Measurements from ENCODE around the gene MLLT6. TPM values are rescaled to one million over a fixed set of nuclear protein-coding genes. Genes with fewer than 3 reads are reported as not detected.

MLLT6 gene
- polyA plus RNA-seq, 4 donors: 19.5 to 99.5 (median 39.1) TPM

DNA sequence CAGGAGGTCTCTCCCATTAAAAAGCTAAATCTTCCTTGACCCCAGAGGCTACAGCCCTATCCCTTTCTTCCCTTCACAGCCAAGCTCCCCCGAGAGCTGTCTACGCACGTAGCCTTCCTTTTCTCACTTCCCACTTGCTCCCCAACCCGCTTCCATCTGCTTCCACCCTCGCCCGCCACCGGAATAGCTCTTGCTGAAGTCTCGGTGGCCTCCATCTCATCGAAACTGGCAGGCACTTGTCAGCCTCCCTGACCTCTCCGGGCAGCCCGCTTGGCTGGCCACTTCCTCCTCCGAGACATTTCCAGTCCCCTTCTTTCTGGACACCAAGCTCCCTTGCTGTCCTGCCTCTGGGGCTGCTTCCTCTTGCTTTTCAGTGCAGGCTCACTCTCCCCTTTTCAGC lies 19.6 kb upstream of the MLLT6 start:
- WGBS, 3 donors: 80 to 90% (median 89%) methylated on average over 12 of the region's 12 CpGs
- no peak for DNase-seq

DNA sequence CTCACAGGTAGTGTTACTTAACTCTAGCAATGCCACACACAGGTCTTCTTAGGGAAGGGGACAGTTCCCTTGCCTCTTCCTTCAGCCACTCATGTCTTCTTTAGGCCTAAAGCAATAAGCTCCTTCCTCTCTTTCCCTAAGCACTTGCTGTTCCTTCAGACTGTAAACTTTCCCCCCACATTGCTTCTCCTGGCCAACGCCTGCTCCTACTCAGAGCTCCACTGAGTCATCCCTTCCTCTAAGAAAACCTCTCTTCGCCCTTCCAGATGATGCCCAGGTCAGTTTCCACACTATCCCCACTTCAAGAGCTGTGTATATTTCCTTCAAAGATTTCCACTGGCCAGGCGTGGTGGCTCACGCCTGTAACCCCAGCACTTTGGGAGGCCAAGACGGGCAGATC lies 17.8 kb upstream of the MLLT6 start:
- no peak for FAIRE-seq
- Histone ChIP-seq H3K4me3 (ENCODE audit: low read depth in 1 of 3, low read length in 3 of 3) (no peak overlapping the region), H3K9me3 (ENCODE audit: control insufficient read depth in 2 of 2, insufficient read depth in 1 of 2, low read depth in 1 of 2, low read length in 1 of 2) (no peaks in the 10 kb centered on the region), H3K27ac (ENCODE audit: low read depth in 1 of 3, low read length in 2 of 3) (no peak overlapping the region), H3K4me1 (ENCODE audit: control insufficient read depth in 3 of 3, insufficient read depth in 2 of 3, low read depth in 1 of 3, low read length in 2 of 3) (peaks cover 0 to 6% (median 0%) of the 10 kb centered on the region in 3 donors), H3K27me3 (ENCODE audit: control insufficient read depth in 3 of 3, insufficient read depth in 3 of 3, low read length in 3 of 3) (no peaks in the 10 kb centered on the region), H3K36me3 (ENCODE audit: control insufficient read depth in 3 of 3, insufficient read depth in 2 of 3, low read depth in 1 of 3, low read length in 3 of 3) (no peaks in the 10 kb centered on the region)
- DNase-seq: no peak
- WGBS, 3 donors: 84 to 90% (median 88%) methylated on average over 5 of the region's 5 CpGs

More for the DNA sequence above, 19.6 kb upstream of the MLLT6 start:
- Histone ChIP-seq H3K27me3 (ENCODE audit: control insufficient read depth in 3 of 3, insufficient read depth in 3 of 3, low read length in 3 of 3) (no peaks in the 10 kb centered on the region), H3K9me3 (ENCODE audit: control insufficient read depth in 2 of 2, insufficient read depth in 1 of 2, low read depth in 1 of 2, low read length in 1 of 2) (no peaks in the 10 kb centered on the region), H3K27ac (ENCODE audit: low read depth in 1 of 3, low read length in 2 of 3) (no peak overlapping the region), H3K4me3 (ENCODE audit: low read depth in 1 of 3, low read length in 3 of 3) (no peak overlapping the region), H3K4me1 (ENCODE audit: control insufficient read depth in 3 of 3, insufficient read depth in 2 of 3, low read depth in 1 of 3, low read length in 2 of 3) (no peaks in the 10 kb centered on the region), H3K36me3 (ENCODE audit: control insufficient read depth in 3 of 3, insufficient read depth in 2 of 3, low read depth in 1 of 3, low read length in 3 of 3) (no peaks in the 10 kb centered on the region)
- FAIRE-seq: no peak

DNA sequence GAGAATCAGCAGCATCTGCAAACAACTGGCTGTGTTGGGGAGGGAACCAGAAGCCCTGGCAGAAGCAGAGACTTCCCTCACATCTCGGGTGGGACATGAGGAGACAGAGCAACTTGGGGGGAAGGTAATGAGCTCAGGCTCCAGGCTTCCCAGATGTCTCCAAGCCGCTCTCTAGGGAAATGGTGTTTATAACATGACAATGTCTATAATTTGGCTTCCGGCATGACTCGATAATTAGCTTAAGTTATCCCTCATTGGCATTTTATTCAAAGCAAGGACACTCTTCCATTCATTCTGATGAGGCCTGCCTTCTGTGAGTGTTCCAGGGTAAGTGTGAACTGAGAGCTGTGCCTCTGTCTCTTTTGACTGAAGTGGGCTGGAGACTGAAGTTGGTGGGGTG lies 14.7 kb upstream of the MLLT6 start:
- peaks cover 0 to 19% (median 0%) of the 10 kb centered on the region in 3 donors for H3K4me1 ChIP-seq (ENCODE audit: control insufficient read depth in 3 of 3, insufficient read depth in 2 of 3, low read depth in 1 of 3, low read length in 2 of 3)
- no peak for DNase-seq
- no peak overlapping the region for H3K27ac ChIP-seq (ENCODE audit: low read depth in 1 of 3, low read length in 2 of 3)
- H3K36me3 ChIP-seq (ENCODE audit: control insufficient read depth in 3 of 3, insufficient read depth in 2 of 3, low read depth in 1 of 3, low read length in 3 of 3): no peaks in the 10 kb centered on the region
- 73 to 93% (median 92%) methylated on average over 4 of the region's 4 CpGs for WGBS, 3 donors
- no peaks in the 10 kb centered on the region for H3K9me3 ChIP-seq (ENCODE audit: control insufficient read depth in 2 of 2, insufficient read depth in 1 of 2, low read depth in 1 of 2, low read length in 1 of 2)
- no peak overlapping the region for H3K4me3 ChIP-seq (ENCODE audit: low read depth in 1 of 3, low read length in 3 of 3)
- H3K27me3 ChIP-seq (ENCODE audit: control insufficient read depth in 3 of 3, insufficient read depth in 3 of 3, low read length in 3 of 3): no peaks in the 10 kb centered on the region
- no peak for FAIRE-seq

DNA sequence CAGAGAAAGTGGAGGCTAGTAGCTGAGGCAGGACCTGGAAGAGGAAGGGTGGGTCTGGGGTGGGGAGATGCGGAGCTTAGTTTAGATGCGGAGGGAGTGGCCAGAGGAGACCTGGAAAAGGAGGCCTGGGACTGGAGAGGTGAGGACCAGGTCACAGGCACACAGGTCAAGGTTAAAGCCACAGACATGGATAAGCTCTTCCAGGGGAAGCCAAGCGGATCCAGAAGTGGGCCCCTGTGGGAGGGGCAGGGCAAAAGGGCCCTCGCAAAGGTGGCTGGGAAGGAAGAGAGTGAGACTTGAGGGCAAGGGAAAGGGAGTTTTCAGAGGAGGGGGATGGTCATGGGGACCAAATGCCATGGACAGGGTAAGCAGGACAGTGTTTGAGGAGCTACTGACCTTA lies 13.9 kb upstream of the MLLT6 start:
- FAIRE-seq: no peak
- WGBS, 3 donors: 76 to 82% (median 77%) methylated on average over 4 of the region's 4 CpGs

DNA sequence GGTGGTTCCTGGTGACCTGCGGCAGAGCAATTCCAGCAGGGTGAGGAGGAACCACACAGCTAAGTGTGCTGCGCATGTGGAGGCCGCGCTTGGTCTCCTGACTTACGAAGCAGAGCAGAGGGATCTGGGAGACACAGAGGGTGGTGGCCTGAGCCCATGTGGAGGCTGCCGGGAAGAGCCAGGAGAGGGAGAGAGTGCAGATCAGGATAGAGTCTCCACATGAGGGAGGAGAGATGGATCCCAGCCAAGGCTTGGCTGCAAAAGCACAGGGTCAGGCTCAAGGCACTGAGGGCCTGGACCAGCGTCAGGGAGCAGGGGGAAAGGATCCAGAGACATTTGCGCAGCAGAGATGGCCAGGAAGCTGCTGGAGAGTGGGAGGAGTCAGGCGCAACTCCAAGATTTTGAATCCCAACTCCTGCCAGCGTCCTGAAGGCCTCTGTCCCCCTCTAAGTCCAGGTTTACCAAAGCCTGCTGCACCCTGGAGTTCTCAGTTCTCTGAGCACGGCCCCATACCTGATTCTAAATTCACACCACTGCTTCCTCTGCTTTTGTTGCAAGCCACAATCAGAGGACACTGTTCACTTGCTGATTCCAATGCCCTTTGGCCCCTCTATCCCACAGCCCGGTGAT lies 11.3 kb upstream of the MLLT6 start:
- Histone ChIP-seq H3K4me3 (ENCODE audit: low read depth in 1 of 3, low read length in 3 of 3) (no peak overlapping the region), H3K9me3 (ENCODE audit: control insufficient read depth in 2 of 2, insufficient read depth in 1 of 2, low read depth in 1 of 2, low read length in 1 of 2) (no peaks in the 10 kb centered on the region), H3K36me3 (ENCODE audit: control insufficient read depth in 3 of 3, insufficient read depth in 2 of 3, low read depth in 1 of 3, low read length in 3 of 3) (no peaks in the 10 kb centered on the region), H3K27me3 (ENCODE audit: control insufficient read depth in 3 of 3, insufficient read depth in 3 of 3, low read length in 3 of 3) (no peaks in the 10 kb centered on the region), H3K4me1 (ENCODE audit: control insufficient read depth in 3 of 3, insufficient read depth in 2 of 3, low read depth in 1 of 3, low read length in 2 of 3) (peaks cover 0 to 19% (median 0%) of the 10 kb centered on the region in 3 donors), H3K27ac (ENCODE audit: low read depth in 1 of 3, low read length in 2 of 3) (peak overlapping the region in 2 of 3 donors; percentile 36 to 42)
- DNase-seq (peak; percentile 23 to 48), FAIRE-seq (no peak)
- 27 to 49% (median 44%) methylated on average over 12 of the region's 12 CpGs for WGBS, 3 donors

More for the DNA sequence above, 13.9 kb upstream of the MLLT6 start:
- DNase-seq: no peak
- peaks cover 0 to 19% (median 0%) of the 10 kb centered on the region in 3 donors for H3K4me1 ChIP-seq (ENCODE audit: control insufficient read depth in 3 of 3, insufficient read depth in 2 of 3, low read depth in 1 of 3, low read length in 2 of 3)
- H3K36me3 ChIP-seq (ENCODE audit: control insufficient read depth in 3 of 3, insufficient read depth in 2 of 3, low read depth in 1 of 3, low read length in 3 of 3): no peaks in the 10 kb centered on the region
- no peak overlapping the region for H3K27ac ChIP-seq (ENCODE audit: low read depth in 1 of 3, low read length in 2 of 3)
- H3K9me3 ChIP-seq (ENCODE audit: control insufficient read depth in 2 of 2, insufficient read depth in 1 of 2, low read depth in 1 of 2, low read length in 1 of 2): no peaks in the 10 kb centered on the region
- no peaks in the 10 kb centered on the region for H3K27me3 ChIP-seq (ENCODE audit: control insufficient read depth in 3 of 3, insufficient read depth in 3 of 3, low read length in 3 of 3)
- no peak overlapping the region for H3K4me3 ChIP-seq (ENCODE audit: low read depth in 1 of 3, low read length in 3 of 3)

DNA sequence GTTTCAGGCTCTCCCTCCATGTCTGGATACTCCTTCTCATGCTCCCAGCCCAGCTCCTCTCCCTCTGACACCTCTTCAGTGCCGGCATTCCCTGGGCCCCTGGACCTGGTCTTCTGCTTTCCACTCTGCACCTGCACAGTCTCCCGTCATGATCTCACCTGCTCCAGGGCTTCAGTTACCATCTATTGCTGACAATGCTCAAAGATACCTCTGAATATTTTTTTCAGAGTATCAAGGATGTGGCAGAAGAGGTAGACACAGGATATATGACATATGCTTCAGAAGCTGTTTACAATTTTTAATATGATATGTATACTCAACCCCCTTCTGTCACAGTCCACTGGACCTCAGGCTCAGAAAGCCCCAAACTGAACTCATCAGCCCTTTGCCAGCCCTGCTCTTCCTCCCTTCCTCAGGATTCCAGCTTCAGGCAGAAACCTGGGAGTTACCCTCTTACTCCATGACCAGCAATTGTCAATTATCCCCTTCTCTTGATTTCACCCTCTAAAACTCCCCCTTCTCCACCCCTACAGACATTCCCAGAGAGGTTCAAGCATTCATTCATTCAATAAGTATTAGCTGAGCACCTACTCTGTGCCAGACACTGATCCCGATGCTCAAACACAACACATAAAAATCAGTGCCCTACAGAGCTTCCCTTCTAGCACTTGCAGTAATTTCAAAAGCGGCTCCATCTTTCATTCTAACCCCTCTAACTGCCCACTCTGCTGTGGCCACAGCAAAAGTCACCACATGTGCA lies 7.8 kb upstream of the MLLT6 start:
- Histone ChIP-seq H3K4me3 (ENCODE audit: low read depth in 1 of 3, low read length in 3 of 3) (no peak overlapping the region), H3K27me3 (ENCODE audit: control insufficient read depth in 3 of 3, insufficient read depth in 3 of 3, low read length in 3 of 3) (no peaks in the 10 kb centered on the region), H3K4me1 (ENCODE audit: control insufficient read depth in 3 of 3, insufficient read depth in 2 of 3, low read depth in 1 of 3, low read length in 2 of 3) (peaks cover 2 to 24% (median 2%) of the 10 kb centered on the region in 3 donors), H3K36me3 (ENCODE audit: control insufficient read depth in 3 of 3, insufficient read depth in 2 of 3, low read depth in 1 of 3, low read length in 3 of 3) (no peaks in the 10 kb centered on the region), H3K27ac (ENCODE audit: low read depth in 1 of 3, low read length in 2 of 3) (no peak overlapping the region), H3K9me3 (ENCODE audit: control insufficient read depth in 2 of 2, insufficient read depth in 1 of 2, low read depth in 1 of 2, low read length in 1 of 2) (no peaks in the 10 kb centered on the region)
- 66 to 80% (median 78%) methylated on average over 4 of the region's 4 CpGs for WGBS, 3 donors
- no peak for DNase-seq
- FAIRE-seq: no peak

DNA sequence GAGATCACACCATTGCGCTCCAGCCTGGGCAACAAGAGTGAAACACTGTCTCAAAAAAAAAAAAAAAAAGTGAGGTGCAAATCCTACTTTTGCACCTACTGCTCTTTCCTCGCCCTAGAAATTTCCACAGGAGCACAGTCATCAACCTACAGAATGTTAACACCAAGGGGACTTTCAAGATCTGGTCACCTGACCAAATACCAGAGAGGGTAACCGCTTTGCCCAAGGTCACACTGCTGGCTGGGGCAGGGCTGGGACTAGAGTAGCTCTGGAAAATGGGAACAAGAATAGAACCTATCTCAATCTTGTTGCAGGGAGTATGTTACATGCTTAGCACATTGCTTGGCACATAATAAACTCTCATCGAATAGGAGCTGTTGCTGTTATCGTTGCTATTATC lies 6.3 kb upstream of the MLLT6 start:
- Histone ChIP-seq H3K27ac (ENCODE audit: low read depth in 1 of 3, low read length in 2 of 3) (no peak overlapping the region), H3K27me3 (ENCODE audit: control insufficient read depth in 3 of 3, insufficient read depth in 3 of 3, low read length in 3 of 3) (no peaks in the 10 kb centered on the region), H3K4me3 (ENCODE audit: low read depth in 1 of 3, low read length in 3 of 3) (no peak overlapping the region), H3K36me3 (ENCODE audit: control insufficient read depth in 3 of 3, insufficient read depth in 2 of 3, low read depth in 1 of 3, low read length in 3 of 3) (no peaks in the 10 kb centered on the region), H3K9me3 (ENCODE audit: control insufficient read depth in 2 of 2, insufficient read depth in 1 of 2, low read depth in 1 of 2, low read length in 1 of 2) (no peaks in the 10 kb centered on the region), H3K4me1 (ENCODE audit: control insufficient read depth in 3 of 3, insufficient read depth in 2 of 3, low read depth in 1 of 3, low read length in 2 of 3) (peaks cover 2 to 27% (median 2%) of the 10 kb centered on the region in 3 donors)
- DNase-seq (no peak), FAIRE-seq (no peak)
- WGBS, 3 donors: 84 to 91% (median 87%) methylated on average over 5 of the region's 5 CpGs

DNA sequence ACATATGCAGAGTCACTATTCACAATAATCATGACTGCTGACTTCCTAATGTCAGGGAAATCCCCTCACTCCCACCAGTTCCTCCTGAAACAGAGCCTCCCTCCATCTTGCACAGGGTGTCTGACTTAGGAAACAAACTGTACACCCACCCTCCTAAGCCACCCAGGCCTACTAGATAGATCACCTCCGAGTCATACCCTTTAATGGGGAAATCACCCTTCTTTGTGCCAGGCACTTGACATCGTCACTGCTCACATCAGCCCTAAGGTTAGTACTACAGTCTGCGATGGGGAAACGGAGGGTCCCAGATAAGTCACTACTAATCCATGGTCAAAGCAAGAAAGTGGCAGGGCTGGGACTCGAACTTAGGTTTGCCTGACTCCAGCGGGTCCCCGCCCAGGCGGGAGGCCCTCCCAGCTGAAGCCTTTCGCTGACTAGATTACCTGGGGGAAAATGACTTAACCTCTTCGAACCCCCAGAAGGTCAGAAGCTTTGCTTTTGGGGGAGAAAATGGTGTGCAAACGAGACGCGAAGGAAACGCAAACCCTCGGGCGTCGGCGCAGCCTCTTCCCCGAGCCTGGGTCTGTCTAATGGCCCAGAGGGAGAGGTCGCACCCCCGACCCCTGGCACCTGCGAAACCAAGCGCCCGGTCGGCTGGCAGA lies 3.4 kb upstream of the MLLT6 start:
- FAIRE-seq: no peak
- H3K4me3 ChIP-seq (ENCODE audit: low read depth in 1 of 3, low read length in 3 of 3): peak overlapping the region; percentile 72 to 90 (median 90)
- no peak for DNase-seq
- no peaks in the 10 kb centered on the region for H3K27me3 ChIP-seq (ENCODE audit: control insufficient read depth in 3 of 3, insufficient read depth in 3 of 3, low read length in 3 of 3)
- peak overlapping the region; percentile 91 to 98 (median 95) for H3K27ac ChIP-seq (ENCODE audit: low read depth in 1 of 3, low read length in 2 of 3)
- 2% methylated on average over 25 of the region's 25 CpGs for WGBS, 3 donors
- H3K36me3 ChIP-seq (ENCODE audit: control insufficient read depth in 3 of 3, insufficient read depth in 2 of 3, low read depth in 1 of 3, low read length in 3 of 3): no peaks in the 10 kb centered on the region
- H3K4me1 ChIP-seq (ENCODE audit: control insufficient read depth in 3 of 3, insufficient read depth in 2 of 3, low read depth in 1 of 3, low read length in 2 of 3): peaks cover 2 to 25% (median 2%) of the 10 kb centered on the region in 3 donors
- no peaks in the 10 kb centered on the region for H3K9me3 ChIP-seq (ENCODE audit: control insufficient read depth in 2 of 2, insufficient read depth in 1 of 2, low read depth in 1 of 2, low read length in 1 of 2)

Measured in small intestine (tissue), 7 donors.